Glomerular endothelial cell (primary cell): ENCODE data around the gene BLOC1S1. TPM values are rescaled to one million over a fixed set of nuclear protein-coding genes. Genes with fewer than 3 reads are reported as not detected.

Source experiments
- DNase-seq: peaks from one replicate; pipeline ENCODE4 v3.0.0-alpha.2; 2011; ENCODE audit warnings: low read depth, low spot score; ENCODE audit errors: extremely low read depth
- total RNA-seq: library from RNA; depleted of rRNA; stranded (reverse); fragments of >200 nt; gene quantifications from 2 replicates; pipeline ENCODE4 v1.2.3, GENCODE V29; 2015

Gene BLOC1S1
- total RNA-seq, 1 donor from 2014 or later: 112 TPM

DNA sequence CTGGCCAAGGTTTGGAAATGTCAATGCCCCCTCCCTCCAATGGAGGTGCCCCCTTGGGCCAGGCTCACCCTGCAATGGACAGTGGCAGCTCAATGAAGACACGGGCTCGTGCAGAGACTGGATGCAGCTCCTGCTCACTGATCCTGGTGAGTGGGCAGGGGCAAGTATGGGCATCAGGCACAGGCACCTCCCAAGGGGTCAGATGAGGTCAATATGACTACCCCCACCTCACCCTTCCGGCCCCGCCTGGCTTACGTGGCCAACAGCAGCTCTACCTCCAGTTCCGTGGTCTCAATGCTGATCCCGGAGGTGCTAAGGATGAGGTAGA, 21.7 kb upstream of the BLOC1S1 start:
- DNase-seq: no peak

DNA sequence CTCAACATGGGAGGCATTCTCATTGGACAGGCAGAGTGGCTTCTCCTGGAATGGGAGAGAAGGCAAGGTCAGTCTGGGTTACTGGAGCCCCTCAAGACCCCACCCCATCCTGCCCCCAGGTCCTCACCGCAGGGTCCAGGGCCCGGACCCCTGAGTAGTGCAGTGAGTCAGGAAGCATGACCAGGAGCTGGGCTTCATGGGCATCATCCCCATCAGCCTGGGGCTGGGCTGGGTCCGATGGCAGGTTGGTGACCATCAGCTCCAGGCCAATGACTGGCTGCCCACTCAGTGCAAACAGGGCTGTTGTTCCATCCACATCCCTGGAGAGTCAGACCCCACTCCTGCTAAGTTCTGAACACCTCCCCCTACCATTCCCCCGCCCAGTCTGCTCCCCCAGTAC, 21.2 kb upstream of the BLOC1S1 start:
- no peak for DNase-seq

DNA sequence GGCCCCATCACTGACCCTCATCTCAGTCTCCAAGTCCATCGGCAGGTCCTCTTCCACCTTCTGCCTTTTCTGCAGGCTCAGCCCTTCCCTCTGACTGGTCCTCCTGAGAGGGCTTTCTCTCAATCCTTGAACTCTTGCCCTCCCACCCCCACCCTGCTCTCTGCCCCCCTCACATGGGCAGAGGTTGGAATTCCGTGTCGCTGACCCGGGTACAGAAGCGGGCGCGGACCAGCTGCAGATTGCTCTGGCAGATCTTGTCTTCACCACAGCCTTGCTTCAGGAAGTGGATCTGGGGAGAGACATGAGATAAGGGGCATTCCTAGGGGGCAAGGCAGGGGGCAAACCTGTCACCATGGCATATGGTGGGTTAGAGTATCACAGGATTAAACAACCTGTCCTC, 20.5 kb upstream of the BLOC1S1 start:
- DNase-seq: no peak

DNA sequence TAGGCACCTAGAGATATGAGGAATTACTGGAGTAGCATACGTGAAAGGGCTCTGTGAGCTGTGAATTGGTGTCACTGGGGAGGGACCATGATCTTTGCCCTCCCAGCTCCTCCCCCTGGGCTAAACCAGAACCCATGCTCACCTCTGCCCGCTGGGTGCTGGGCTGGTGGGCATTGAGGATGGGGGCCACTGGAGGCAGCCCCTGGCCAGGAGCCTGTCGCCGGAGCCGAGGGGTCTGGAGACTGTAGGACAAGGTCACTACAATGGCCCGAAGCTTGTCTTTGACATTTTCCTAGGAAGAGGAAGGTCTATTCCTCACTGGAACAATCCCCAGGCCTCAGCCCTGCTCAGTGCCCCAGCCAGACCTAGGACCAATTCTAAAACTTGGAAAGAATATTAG, 19.7 kb upstream of the BLOC1S1 start:
- DNase-seq: no peak

DNA sequence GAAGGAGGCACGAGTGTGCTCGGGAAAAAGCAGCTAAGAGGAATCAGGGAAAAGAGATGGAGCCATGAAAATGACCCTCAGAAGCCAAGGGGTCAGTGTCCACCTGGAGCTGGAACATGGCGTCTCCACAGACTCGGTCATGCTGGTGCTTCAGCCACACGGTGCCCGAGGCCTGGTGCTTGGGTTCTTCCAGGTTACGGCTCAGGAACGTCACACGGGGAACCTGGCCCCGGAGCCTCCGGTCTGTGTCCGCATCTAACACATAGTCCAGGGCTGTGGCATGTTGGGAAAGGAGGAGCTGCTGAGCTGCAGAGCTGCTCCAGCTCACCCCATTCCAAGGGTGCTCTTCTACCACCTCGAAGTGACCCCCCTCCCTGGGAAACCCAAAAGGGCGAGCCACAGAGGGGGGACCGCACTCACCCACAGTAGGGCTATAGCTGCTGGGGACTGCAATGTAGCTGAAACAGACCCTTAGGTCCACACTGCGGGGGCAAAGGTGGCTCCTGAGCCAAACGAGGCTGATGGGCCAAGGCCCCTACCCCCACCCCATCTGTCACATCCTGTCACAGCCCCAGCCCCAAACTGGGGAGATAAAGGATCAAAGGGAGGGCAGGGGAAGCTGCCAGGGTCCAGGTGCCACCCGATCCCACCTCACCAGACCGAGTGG, 18.9 kb upstream of the BLOC1S1 start:
- no peak for DNase-seq

DNA sequence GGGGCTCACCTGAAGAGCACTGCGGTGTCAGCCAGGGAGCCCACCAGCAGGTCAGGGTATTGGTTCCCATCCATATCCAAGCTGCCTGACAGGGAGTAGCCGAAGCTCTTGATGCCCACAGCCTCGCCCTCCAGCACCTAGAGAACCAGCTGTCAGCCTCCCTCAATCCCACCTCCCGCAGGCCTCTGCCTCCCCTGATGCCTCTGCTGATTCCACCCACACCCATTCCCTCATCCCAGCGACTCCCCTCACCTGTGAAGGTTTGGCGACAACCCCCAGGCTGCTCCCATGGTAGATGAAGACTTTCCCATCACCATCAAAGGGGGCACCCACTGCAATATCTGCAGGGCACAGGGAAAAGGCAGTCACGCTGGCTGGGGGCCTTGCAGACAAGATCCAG, 18.2 kb upstream of the BLOC1S1 start:
- DNase-seq: no peak

DNA sequence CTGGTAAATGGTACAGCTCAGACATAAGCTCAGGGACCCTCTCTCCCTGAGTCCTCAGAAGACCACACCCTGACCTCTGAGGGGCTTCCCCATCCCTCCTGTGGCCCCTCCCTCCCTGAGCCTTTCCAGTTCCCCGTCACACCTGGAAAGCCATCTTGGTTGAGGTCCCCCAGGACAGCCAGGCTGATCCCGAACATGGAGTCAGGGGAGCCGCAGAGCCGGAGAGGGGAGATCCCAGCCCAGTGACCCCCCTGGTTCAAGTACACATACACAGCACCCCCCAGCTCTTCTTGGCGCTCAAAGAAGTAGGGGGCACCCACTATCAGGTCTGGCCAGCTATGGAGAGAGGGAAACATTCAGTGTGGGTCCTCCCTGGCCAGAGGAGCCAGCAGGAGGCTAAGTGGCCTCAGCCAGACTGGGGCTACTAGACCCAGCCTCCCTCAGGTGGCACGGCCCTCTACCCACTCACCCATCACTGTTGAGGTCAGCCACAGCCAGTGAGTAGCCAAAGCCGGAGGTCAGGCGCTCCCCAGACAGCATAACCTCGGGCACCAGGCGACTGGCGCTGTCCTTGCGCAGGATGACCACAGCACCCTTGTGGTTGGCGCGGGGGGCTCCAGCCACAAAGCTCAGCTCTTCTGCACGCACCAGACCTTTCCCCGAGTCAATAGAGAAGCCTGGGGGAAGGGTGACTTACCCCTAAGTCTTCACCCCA, 17.4 kb upstream of the BLOC1S1 start:
- DNase-seq: no peak

DNA sequence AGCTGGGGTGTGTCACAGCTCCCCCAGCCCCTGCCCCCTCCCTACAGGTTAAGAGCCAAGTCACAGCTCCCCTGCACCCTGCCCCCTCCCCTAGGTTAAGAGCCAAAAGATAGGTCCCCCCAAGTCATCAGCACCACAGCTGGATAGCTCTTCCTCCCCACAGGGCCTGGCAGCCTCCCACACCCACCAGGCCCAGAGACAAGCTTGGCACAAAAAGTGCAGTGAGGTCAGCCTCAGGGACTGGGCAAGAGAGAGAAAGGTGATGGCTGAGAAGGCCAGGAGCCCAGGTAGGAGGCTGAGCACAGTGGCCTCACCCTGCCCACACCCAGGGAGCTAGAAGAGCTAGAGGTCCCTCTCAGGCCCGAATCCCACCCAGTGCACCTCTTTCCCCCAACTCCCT, 16.9 kb upstream of the BLOC1S1 start:
- no peak for DNase-seq

DNA sequence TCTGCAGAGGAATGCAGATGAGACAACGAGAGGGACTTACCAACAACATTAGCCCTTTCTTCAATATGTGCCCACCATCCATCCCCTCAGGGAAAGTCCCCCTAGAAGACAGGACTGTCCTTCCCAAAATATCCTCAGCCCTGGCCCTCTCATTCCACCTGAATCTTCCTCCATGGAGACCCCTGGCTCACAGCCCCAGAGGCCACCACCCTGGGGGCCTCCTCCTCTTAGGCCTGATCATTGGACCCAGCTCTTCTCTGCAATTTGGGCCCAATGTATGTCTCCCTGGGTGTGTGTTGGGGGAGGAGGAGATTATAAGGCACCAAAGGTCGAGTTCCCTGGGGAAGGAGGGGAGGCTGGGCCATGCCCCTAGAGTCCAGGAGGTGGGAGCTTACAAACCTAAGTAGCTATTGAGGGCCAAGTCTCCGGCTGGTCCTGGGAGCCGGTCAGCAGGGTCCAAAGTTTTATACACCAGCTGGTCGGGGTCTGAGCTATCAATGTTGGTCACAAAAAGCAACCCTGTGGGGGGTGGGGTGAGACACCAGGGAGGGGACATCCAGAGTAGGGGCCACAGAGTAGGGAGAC, 16.3 kb upstream of the BLOC1S1 start:
- no peak for DNase-seq

DNA sequence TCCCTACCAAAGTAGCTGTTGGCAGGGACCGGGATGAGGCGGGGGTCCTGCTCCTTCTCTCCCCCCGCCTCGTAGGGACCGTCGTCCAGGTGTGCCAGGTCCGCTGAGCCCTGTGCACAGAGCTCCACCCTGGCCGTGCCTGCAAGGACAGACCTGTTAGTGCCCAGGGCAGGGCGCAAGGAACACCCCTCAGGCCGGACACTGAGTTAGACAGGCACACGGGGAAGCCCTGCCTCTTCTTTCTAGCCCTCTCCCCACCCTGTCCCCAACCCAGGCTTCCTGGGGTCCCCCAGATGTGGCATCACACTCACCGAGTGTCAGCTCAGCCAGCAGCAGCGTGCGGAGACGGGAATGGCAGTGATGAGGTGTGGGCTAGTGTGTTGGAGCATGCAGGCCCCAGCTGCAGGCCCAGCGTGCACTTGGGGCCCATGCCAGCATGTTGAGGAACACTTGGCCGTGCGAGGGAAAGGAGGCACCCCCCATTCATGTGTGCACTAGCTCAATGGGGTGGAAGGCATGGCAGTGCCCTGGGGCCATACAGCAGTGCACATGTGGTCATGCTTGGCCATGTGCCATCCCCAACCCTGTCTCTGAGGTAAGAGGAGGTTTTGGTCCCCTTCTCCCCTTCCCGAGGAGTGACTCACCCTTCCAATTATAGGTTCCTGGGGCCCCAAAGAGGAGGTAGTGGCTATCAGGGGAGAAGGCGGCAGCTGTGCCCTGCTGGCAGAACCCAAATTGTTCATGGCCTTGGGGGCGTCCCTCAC, 15.4 kb upstream of the BLOC1S1 start:
- DNase-seq: no peak

DNA sequence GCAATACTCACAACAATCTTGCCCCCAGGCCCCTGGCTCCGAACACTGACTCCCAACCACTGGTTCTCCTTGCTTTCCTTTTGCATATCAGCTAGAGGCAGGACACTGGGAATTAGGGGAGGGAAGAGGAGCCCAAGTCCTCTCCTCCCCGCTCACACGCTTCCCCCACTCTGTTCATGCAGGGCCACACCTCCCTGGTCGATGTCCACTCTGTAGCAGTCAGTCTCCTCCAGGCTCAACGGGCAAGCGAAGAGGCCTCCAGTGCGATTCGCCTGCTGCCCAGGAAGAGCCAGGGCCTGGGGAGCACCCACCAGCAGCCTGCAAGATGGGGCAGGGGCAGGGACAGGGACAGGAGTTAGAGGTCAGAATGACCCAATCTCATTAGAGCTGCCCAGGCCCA, 13.0 kb upstream of the BLOC1S1 start:
- no peak for DNase-seq

DNA sequence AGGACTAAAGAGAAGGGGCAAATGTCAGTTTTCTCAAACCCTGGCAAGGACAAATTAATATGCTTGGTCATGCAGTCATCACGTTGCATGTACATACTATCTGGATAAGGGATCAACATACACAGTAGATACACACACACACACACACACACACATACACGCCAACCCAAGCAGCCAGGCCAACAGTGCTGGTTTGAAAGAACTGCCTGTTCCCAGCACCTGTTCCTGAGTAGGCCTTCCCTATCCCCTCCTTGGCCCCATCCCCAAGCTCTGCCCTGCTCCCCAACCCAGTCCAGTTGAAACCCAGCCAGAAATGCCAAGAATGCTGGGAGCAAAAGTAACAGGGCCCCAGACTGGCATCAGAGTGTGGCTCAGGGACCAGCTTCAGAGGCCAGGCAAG, 12.6 kb upstream of the BLOC1S1 start:
- DNase-seq: no peak

DNA sequence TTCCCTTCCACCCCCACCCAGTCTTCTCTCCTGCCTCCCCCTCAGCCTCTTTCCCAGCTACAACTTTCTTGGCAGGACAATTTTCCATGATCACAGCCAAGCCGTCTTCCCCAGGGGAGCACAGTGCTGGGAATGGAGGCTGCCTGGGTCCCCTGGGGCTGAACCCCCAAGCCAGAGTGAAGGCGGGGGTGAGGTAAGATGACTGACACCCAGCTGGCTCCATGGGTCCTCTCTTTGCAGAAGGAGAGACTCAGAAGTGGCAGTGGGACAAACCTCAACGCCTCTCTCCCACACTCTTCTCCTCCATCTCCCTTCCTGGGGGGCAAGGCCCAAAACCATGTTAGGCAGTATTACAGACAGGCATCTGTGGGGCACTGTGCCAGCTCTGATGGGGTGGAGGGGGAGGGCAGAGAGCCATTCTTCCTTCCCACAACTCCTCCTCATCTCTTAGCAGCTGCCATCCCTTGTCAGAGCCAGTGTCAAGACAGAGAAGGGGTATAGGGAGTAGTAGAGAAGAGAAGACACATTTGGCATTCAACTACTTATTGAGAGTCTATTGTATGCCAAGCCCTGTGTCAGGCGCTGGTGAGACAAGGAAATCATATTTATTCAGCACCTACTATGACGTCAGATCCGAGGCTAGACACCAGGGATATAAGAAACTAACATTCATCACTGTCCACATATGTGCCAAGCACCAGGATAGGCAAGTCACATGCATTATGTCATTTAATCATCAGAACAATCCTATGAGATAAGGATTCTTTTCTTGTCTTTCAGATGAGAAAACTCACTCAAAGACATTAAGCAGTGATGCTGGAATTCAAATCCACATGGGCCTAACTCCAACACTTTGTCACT, 11.7 kb upstream of the BLOC1S1 start:
- no peak for DNase-seq

DNA sequence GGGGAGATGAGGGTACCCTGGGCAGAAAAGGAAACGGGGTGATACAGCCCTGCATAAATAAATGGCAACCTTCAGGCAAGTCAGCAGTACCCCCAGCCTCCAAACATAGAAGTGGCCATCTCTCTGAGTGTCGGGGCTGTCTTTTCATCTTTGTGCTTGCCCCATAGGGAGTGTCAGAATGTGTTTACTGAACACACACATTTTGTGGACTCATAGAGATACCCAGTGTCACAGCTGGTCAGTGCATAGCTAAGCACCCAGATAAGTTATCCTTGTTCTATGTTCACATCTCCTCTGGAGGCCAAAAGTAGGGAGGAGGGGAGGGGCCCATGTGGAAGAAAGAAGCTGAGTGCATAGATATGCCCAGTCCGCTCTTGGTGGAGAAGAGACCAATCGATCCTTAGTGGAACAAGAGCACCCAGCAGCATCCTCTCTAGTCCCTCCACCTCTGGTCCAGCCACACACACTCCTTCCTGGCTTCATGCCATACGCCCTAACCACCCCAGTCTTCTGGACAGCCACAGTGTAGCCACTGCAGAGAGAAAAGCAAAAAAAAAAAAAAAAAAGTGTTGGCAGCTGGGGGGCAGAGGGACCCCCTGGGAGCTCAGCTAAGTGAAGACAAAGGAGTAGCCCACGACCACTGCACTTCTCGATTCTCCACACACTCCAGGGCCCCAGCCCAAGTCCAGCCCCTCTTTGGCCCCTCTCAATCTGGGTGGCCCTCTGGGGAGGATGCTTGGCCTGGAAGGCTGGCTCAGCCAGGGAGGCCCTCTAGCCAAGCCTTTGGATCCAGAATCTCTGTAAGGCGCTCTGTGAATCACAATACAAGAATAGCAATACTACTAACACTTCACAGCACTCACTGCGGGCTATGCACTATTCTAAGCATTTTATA, 10.8 kb upstream of the BLOC1S1 start:
- no peak for DNase-seq

DNA sequence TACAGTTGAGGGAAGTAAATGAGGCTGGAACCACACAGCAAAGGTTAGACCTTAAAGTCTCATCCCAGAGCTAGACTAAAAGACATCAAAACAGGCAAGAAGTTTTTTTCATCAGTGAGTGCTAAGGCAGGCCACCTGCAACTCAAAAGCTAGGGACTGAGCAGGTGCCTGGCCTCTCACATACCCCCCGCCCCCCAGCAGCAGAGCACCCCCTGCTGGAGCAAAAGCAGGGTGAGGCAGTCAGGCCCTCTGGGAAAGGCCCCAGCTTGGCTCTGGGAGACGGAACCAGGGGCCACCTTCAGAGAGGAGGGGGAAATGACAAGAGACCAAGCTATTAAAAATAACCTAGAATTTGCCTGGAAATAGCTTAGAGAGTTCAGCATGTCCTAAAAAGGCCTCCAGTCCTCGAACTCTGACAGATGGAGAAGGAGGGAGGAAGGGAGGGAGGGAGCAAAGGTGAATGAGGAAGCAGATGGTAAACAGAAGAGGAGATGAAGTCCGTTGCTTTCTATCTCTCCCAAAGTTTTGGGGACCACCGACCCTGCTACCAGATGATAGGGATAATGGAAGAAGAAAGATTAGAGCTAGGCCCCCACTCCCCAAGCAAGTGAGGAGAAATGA, 10.0 kb upstream of the BLOC1S1 start:
- DNase-seq: no peak

DNA sequence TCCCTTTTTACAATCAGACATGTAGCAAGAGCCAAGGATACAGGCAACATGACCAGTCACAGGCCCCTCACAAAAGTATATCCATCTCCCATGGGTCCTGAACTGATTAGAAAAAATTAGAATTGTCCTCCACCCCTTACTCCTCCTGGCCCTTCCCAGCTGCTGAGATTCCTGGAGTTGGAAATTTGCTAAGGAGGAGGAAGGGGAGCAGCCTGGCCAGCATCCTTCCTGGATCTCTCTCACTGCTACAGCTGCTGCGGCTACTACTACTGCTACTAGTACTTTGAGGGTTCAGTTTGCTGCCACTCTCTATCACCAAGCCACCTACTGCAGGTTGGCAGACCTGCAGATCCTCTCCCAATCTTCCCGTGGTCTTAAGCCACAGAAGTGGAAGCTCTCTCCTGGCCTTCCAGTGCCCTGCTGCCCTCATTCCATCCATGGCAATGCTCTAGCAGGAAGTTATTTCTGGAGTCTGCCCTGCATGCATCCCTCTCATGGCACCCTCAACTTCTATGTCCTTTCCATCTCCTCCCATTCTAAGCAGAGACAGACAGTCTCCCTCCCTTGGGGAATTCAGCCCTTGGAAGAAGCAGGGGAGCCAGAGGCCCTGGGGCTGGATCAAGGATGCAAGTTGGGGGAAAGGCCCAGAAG, 9.2 kb upstream of the BLOC1S1 start:
- no peak for DNase-seq

DNA sequence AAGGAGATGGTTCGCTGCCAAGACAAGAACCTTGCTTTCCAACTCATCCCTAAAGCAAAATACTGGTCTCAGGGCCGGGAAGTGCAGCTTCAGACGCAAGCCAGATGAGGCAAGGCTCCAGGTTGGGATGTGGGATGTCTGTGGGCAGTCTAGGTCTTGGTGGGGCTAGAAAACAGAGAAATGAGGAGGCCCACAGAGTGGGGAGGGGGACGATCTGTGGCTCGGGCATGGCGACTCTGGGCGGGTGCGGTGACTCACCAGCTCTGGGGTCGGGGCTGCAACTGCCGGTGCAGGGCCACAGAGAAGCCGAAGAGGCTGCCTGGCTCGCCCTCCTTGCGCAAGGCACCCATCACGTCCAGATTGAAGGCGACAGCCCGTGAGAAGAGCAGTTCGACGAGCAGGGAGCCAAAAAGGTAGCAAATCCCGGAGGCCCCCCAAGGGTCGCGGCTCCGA, 8.6 kb upstream of the BLOC1S1 start:
- no peak for DNase-seq

DNA sequence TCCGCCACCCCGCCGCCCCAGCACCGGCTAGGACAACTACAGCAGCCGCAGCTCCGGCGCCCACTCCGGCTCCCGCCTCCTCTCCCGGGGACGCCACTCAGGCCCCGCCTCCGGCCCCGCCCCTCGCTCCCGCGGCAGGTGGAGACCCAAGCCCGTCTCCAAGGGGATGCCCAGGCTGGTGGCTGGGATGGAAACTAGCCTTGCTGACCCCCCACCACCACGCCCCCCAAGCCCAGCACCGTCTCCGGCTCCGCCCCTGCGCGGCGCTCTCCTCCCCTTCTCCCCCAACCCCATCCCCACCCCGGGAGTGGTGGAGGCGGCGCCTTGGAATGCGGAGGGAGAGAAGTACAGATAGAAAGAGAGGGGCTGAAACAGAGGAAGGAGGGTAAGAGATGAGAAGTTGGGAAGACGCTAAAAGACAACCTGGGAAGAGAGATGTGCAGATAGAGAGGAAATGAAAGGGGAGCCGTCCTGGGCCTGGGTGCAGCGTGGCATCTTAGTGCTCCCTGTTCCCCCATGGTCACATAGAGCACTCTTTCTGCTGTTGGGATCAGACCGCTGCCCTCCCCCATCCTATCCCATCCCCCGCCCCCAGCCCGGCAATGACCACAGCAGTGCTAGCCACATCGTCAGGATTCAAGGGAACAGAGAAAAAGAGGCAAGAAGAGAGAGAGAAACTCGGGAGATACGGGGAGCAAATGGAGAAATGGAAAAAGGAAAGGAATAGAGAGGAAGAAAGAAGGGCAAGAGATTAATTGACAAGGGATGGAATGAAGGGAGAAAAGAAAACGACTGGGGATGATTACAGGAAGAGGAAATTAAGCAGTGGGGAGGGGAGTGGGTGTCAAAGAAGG, 7.8 kb upstream of the BLOC1S1 start, which contains the start of gene ITGA7:
Gene ITGA7, minus strand, starts transcription at position 64 of the 854 bp plus-strand sequence. CDS start 222 bp downstream, outside the sequence.
- no peak for DNase-seq
